Activated CD8-positive, alpha-beta memory T cell treated with anti-CD3 and anti-CD28 coated beads, Interleukin-2, amount 50 U/mL, for 48 hours (primary cell): ENCODE data around the gene PAX5.
A peak's percentile ranks its signal among the peaks of the same experiment; 100 is the strongest.
"Not testable (repeated sequence)": the region's sequence is repeated elsewhere in the genome, so short reads cannot be mapped to it uniquely, and the experiment has no call there.

Experiments
- DNase-seq: peaks from one replicate; pipeline ENCODE4 v3.0.0-alpha.2; 2020

The PAX5 gene

GRCh38 chr9:36873247-36873875, 160.7 kb downstream of the PAX5 start:
- DNase-seq = peak; percentile 92

- DNase-seq = no peak
These were observed 161.4 kb downstream of the PAX5 start for GRCh38 chr9:36872641-36873040.

- DNase-seq = no peak
These were observed 162.5 kb downstream of the PAX5 start for GRCh38 chr9:36871606-36872005.

- no peak for DNase-seq
These were observed 163.1 kb downstream of the PAX5 start for GRCh38 chr9:36870960-36871359.

- DNase-seq = not testable (repeated sequence)
These were observed 164.5 kb downstream of the PAX5 start for GRCh38 chr9:36869605-36870004.

GRCh38 chr9:36868586-36869282, 165.3 kb downstream of the PAX5 start:
- DNase-seq = no peak

- no peak for DNase-seq
These were observed 166.2 kb downstream of the PAX5 start for GRCh38 chr9:36867672-36868471.

GRCh38 chr9:36867241-36867640, 166.8 kb downstream of the PAX5 start:
- no peak for DNase-seq

- no peak for DNase-seq
These were observed 167.2 kb downstream of the PAX5 start for GRCh38 chr9:36866840-36867239.

- no peak for DNase-seq
These were observed 168.1 kb downstream of the PAX5 start for GRCh38 chr9:36865731-36866635.

- DNase-seq = no peak
These were observed 169.3 kb downstream of the PAX5 start for GRCh38 chr9:36864491-36865410.

- DNase-seq = no peak
These were observed 171.6 kb downstream of the PAX5 start for GRCh38 chr9:36862206-36863145.

GRCh38 chr9:36861528-36862205, 172.4 kb downstream of the PAX5 start:
- no peak for DNase-seq

GRCh38 chr9:36858805-36859375, 175.2 kb downstream of the PAX5 start:
- DNase-seq = no peak

GRCh38 chr9:36855448-36856315, 178.4 kb downstream of the PAX5 start:
- peak; percentile 66 for DNase-seq

- DNase-seq = no peak
These were observed 179.3 kb downstream of the PAX5 start for GRCh38 chr9:36854751-36855150.

- DNase-seq = no peak
These were observed 180.0 kb downstream of the PAX5 start for GRCh38 chr9:36854034-36854433.

- DNase-seq = no peak
These were observed 180.8 kb downstream of the PAX5 start for GRCh38 chr9:36853233-36853632.
